ENCODE results near the gene OCIAD1. TPM values are rescaled to one million over a fixed set of nuclear protein-coding genes. Genes with fewer than 3 reads are reported as not detected.
"Not testable (repeated sequence)": the region's sequence is repeated elsewhere in the genome, so short reads cannot be mapped to it uniquely, and the experiment has no call there.

The OCIAD1 gene
- total RNA-seq, 1 donor from 2014 or later: 148 TPM

GRCh38 chr4:48804584-48805301 lies 26.1 kb upstream of the OCIAD1 start:
- H3K27ac Mint-ChIP-seq: no peak overlapping the region

DNA sequence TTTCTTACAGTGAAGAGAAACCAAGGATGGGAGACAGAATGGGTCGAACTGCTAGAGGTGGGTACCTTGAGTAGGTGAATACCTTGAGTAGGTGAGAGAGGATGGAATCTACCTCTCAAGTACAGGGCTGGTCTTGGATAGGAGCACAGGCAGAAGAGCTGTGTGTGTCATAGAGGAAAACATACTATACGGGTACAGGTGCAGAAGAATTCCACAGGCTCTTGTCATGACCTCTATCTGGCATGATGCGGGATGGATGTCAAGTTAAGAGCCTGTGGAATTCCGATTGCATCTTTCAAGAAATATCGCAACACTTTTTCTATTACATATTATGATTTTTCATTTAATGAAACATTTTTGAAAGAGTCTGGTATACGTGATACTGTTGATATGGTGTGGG lies 18.0 kb upstream of the OCIAD1 start:
- Mint-ChIP-seq H3K4me1 (ENCODE audit: unreplicated experiment) (no peaks in the 10 kb centered on the region), H3K9me3 (no peaks in the 10 kb centered on the region), H3K27ac (no peak overlapping the region), H3K27me3 (peaks cover 5% of the 10 kb centered on the region), H3K36me3 (no peaks in the 10 kb centered on the region), H3K4me3 (no peak overlapping the region)
- no peak for TF ChIP-seq CTCF (conservative IDR thresholded peaks at IDR 0.05)
- no peak for DNase-seq (ENCODE audit: extremely low spot score, unreplicated experiment)

More at GRCh38 chr4:48804584-48805301, 26.1 kb upstream of the OCIAD1 start:
- Mint-ChIP-seq H3K4me3 (no peak overlapping the region), H3K9me3 (no peaks in the 10 kb centered on the region), H3K36me3 (no peaks in the 10 kb centered on the region), H3K4me1 (ENCODE audit: unreplicated experiment) (no peaks in the 10 kb centered on the region), H3K27me3 (no peaks in the 10 kb centered on the region)
- TF ChIP-seq CTCF (conservative IDR thresholded peaks at IDR 0.05): no peak
- DNase-seq (ENCODE audit: extremely low spot score, unreplicated experiment): no peak

GRCh38 chr4:48813964-48814363 lies 16.9 kb upstream of the OCIAD1 start:
- no peak overlapping the region for H3K27ac Mint-ChIP-seq
- no peak for TF ChIP-seq CTCF (conservative IDR thresholded peaks at IDR 0.05)
- DNase-seq (ENCODE audit: extremely low spot score, unreplicated experiment): no peak
- no peaks in the 10 kb centered on the region for H3K4me1 Mint-ChIP-seq (ENCODE audit: unreplicated experiment)
- H3K4me3 Mint-ChIP-seq: no peak overlapping the region
- no peaks in the 10 kb centered on the region for H3K36me3 Mint-ChIP-seq
- H3K27me3 Mint-ChIP-seq: peaks cover 5% of the 10 kb centered on the region
- H3K9me3 Mint-ChIP-seq: no peaks in the 10 kb centered on the region

DNA sequence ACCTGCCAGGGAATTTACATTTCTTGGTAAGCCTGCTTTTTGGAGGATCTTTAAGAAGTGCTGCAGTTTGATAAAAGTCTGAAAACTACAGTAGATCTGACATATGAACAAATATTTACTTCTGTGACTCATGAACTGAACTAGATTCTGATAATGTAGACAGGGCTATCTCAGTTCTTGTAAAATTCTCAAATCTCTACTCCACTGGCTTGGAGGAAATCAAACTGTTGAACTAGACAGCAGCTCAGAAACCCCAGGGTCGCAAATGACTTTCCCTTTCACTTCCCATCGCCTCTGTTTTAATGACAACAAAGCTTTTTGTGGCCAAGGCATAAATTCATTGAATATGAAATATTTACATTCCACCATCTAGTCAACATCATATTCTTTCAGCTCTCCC lies 15.4 kb upstream of the OCIAD1 start:
- DNase-seq (ENCODE audit: extremely low spot score, unreplicated experiment): no peak
- Mint-ChIP-seq H3K4me1 (ENCODE audit: unreplicated experiment) (no peaks in the 10 kb centered on the region), H3K9me3 (no peaks in the 10 kb centered on the region), H3K27ac (no peak overlapping the region), H3K27me3 (peaks cover 7% of the 10 kb centered on the region), H3K4me3 (no peak overlapping the region), H3K36me3 (no peaks in the 10 kb centered on the region)
- no peak for TF ChIP-seq CTCF (conservative IDR thresholded peaks at IDR 0.05)

DNA sequence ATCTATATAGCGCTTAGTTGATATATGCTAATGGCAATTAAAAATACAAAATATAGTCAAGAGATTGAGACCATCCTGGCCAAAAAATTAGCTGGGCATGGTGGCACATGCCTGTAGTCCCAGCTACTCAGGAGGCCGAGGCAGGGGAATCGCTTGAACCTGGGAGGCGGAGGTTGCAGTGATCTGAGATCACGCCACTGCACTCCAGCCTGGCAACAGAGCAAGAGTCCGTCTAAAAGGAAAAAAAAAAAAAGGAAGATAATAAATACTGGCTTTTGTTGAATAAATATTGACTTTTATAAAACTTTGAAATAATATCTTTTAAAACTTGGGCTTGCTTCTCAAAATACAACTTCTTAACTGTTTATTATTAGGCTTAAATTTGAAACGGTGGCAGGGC lies 14.6 kb upstream of the OCIAD1 start:
- not testable (repeated sequence) for H3K9me3 Mint-ChIP-seq; DNase-seq (ENCODE audit: extremely low spot score, unreplicated experiment); H3K27ac Mint-ChIP-seq; H3K27me3 Mint-ChIP-seq; H3K36me3 Mint-ChIP-seq; H3K4me1 Mint-ChIP-seq (ENCODE audit: unreplicated experiment); H3K4me3 Mint-ChIP-seq

- DNase-seq (ENCODE audit: extremely low spot score, unreplicated experiment): no peak
- Mint-ChIP-seq H3K27me3 (peaks cover 9% of the 10 kb centered on the region), H3K4me1 (ENCODE audit: unreplicated experiment) (no peaks in the 10 kb centered on the region), H3K9me3 (no peaks in the 10 kb centered on the region), H3K27ac (no peak overlapping the region), H3K4me3 (no peak overlapping the region), H3K36me3 (no peaks in the 10 kb centered on the region)
- no peak for TF ChIP-seq CTCF (conservative IDR thresholded peaks at IDR 0.05)
These were observed 13.9 kb upstream of the OCIAD1 start for GRCh38 chr4:48816971-48817370.

GRCh38 chr4:48821431-48821830 lies 9.5 kb upstream of the OCIAD1 start:
- not testable (repeated sequence) for H3K9me3 Mint-ChIP-seq; H3K27ac Mint-ChIP-seq; H3K4me3 Mint-ChIP-seq; H3K4me1 Mint-ChIP-seq (ENCODE audit: unreplicated experiment); H3K36me3 Mint-ChIP-seq; H3K27me3 Mint-ChIP-seq; DNase-seq (ENCODE audit: extremely low spot score, unreplicated experiment)
